Endothelial cell of umbilical vein (primary cell): ENCODE data around the gene ADGRD1. TPM values are rescaled to one million over a fixed set of nuclear protein-coding genes. Genes with fewer than 3 reads are reported as not detected.

ENCODE experiments used
- BruUV-seq: library from RNA; stranded (reverse); fragments of 400-500 nt; replicated peaks from 2 replicates; lab custom pipeline; 2021; lab: Mats Ljungman, UMichigan
- CTCF ChIA-PET: fragments of 300-600, 350-600 bp; sonication (Branson Sonifier 250); formaldehyde crosslinking; loops from one replicate; lab custom pipeline; 2021; ENCODE audit warnings: antibody characterized with exemption, inconsistent platforms; lab: Charles Lee
- POLR2A ChIA-PET: fragments of 300-600, 350-600 bp; sonication (Branson Sonifier 250); formaldehyde crosslinking; loops from one replicate; lab custom pipeline; 2021; ENCODE audit warnings: antibody characterized with exemption, inconsistent platforms; lab: Charles Lee
- DNase-seq: peaks from one replicate; pipeline ENCODE4 v3.0.0-alpha.2; 2011; ENCODE audit warnings: low read depth, low spot score
- FAIRE-seq: peaks from 2 replicates; lab custom pipeline; 2011; peaks lifted over from hg19 to GRCh38; lab: Jason Lieb, UNC
- H2AFZ ChIP-seq: 2 replicates; pipeline ENCODE4 v1.6.0; 2012; ENCODE audit warnings: low read depth, low read length, control low read depth, inconsistent platforms
- H3K27ac ChIP-seq: 2 replicates; pipeline ENCODE4 v1.5.1; 2011; ENCODE audit warnings: low read depth, mild to moderate bottlenecking, control low read depth, low read length, moderate library complexity; ENCODE audit not compliant: insufficient read depth
- H3K27me3 ChIP-seq, 2 experiments: 2 replicates each; pipeline versions ENCODE4 v1.6.0 to v1.6.1; 2011; ENCODE audit warnings: low read length in 2 of 2, mixed read lengths in 1 of 2; ENCODE audit not compliant: control insufficient read depth in 2 of 2, insufficient read depth in 2 of 2
- H3K36me3 ChIP-seq, 2 experiments: 2 replicates in 1 of 2; 3 replicates in 1 of 2; pipeline ENCODE4 v1.5.1; 2011; ENCODE audit warnings: low read length in 2 of 2, mild to moderate bottlenecking in 1 of 2, moderate library complexity in 1 of 2; ENCODE audit not compliant: control insufficient read depth in 2 of 2, insufficient read depth in 2 of 2; ENCODE audit errors: extremely low read depth in 1 of 2
- H3K4me1 ChIP-seq: 3 replicates; pipeline ENCODE4 v1.5.1; 2011; ENCODE audit warnings: mild to moderate bottlenecking, low read length; ENCODE audit not compliant: control insufficient read depth, insufficient read depth; ENCODE audit errors: extremely low read depth
- H3K4me2 ChIP-seq: 2 replicates; pipeline ENCODE4 v1.6.1; 2011; ENCODE audit warnings: low read length, control low read depth, mixed read lengths; ENCODE audit not compliant: insufficient read depth
- H3K4me3 ChIP-seq, 3 experiments: fragments of 200-600 bp in 1 of 3; sonication (generic), shearing (Covaris generic) in 1 of 3; replicated peaks in 1 of 3; 2 replicates each; pipeline ENCODE4 v1.5.1; 2011 to 2016; ENCODE audit warnings: control low read depth in 3 of 3, low read length in 3 of 3, mild to moderate bottlenecking in 2 of 3, inconsistent platforms in 1 of 3, low read depth in 1 of 3, moderate library complexity in 1 of 3; ENCODE audit not compliant: insufficient read depth in 1 of 3
- H3K79me2 ChIP-seq: 2 replicates; pipeline ENCODE4 v1.6.0; 2012; ENCODE audit warnings: low read length, inconsistent platforms; ENCODE audit not compliant: control insufficient read depth, insufficient read depth
- H3K9ac ChIP-seq: replicated peaks from 2 replicates; pipeline ENCODE3; 2011; ENCODE audit warnings: low read length, control low read depth; ENCODE audit not compliant: insufficient read depth; ENCODE audit errors: extremely low read depth
- H3K9me1 ChIP-seq: replicated peaks from 3 replicates; pipeline ENCODE4 v1.6.0; 2011; ENCODE audit warnings: mild to moderate bottlenecking, low read length; ENCODE audit not compliant: control insufficient read depth, insufficient read depth; ENCODE audit errors: extremely low read depth
- H3K9me3 ChIP-seq: replicated peaks from 2 replicates; pipeline ENCODE4 v1.5.1; 2012; ENCODE audit warnings: low read length, inconsistent platforms; ENCODE audit not compliant: control insufficient read depth, insufficient read depth
- H4K20me1 ChIP-seq: replicated peaks from 2 replicates; pipeline ENCODE3; 2011; ENCODE audit warnings: mild to moderate bottlenecking, low read length; ENCODE audit not compliant: control insufficient read depth, insufficient read depth; ENCODE audit errors: extremely low read depth
- GATA2 ChIP-seq: IDR thresholded peaks from 2 replicates; pipeline ENCODE4 v1.7.0; 2011; ENCODE audit warnings: low read depth, mild to moderate bottlenecking, moderate library complexity, mixed read lengths, low read length; ENCODE audit not compliant: insufficient read length, insufficient read depth
- JUN ChIP-seq: IDR thresholded peaks from 2 replicates; pipeline ENCODE4 v1.6.1; 2011; ENCODE audit warnings: borderline replicate concordance, low read depth; ENCODE audit not compliant: insufficient read length, insufficient read depth
- MYC ChIP-seq: IDR thresholded peaks from one replicate; pipeline ENCODE4 v1.6.1; 2011; ENCODE audit warnings: mild to moderate bottlenecking, low read depth, low read length
- POLR2A ChIP-seq: IDR thresholded peaks from 2 replicates; pipeline ENCODE4 v1.6.1; 2012; ENCODE audit warnings: low read depth, mild to moderate bottlenecking, control low read depth, low read length
- POLR2AphosphoS5 ChIP-seq: IDR thresholded peaks from 2 replicates; pipeline ENCODE4 v1.6.1; 2012; ENCODE audit warnings: low read depth, mild to moderate bottlenecking, control low read depth, low read length, moderate library complexity; ENCODE audit not compliant: insufficient read depth
- dilution Hi-C: fragments of 300-500 bp; cut with MboI; formaldehyde crosslinking; loops from one replicate; pipeline ENCODE4 v1.15.0; 2019; ENCODE audit warnings: low sequenced_read_pairs; ENCODE audit not compliant: extremely low pct_ligation_motif_present
- intact Hi-C: fragments of 100-400 bp; cut with micrococcal nuclease; formaldehyde crosslinking; loops from one replicate; pipeline ENCODE4 v1.10.0; 2022
- polyA plus RNA-seq, 4 experiments: library from polyadenylated mRNA; depleted of rRNA in 3 of 4; stranded (reverse) in 3 of 4; unstranded in 1 of 4; fragments of >200 nt; gene quantifications; 2 replicates each; pipeline versions ENCODE4 v1.2.1 to v1.2.3, GENCODE V29; 2011 to 2012; ENCODE audit warnings: missing spikeins in 1 of 4
- total RNA-seq: library from RNA; stranded (reverse); gene quantifications from 2 replicates; pipeline ENCODE4 v1.2.3, GENCODE V29; 2021
- TF ChIP-seq, protein P1 (sequence below), 2 donors: IDR thresholded peaks; 1 replicate in 1 of 2; 2 replicates in 1 of 2; pipeline ENCODE4 v1.5.1; 2011; ENCODE audit warnings: low read length in 2 of 2, mild to moderate bottlenecking in 2 of 2, moderate library complexity in 2 of 2, control low read depth in 1 of 2, inconsistent platforms in 1 of 2, low read depth in 1 of 2; ENCODE audit not compliant: insufficient read depth in 1 of 2; ENCODE audit errors: extremely low read depth in 1 of 2
- TF ChIP-seq, protein P2 (sequence below): IDR thresholded peaks from 2 replicates; pipeline ENCODE4 v1.6.1; 2011; ENCODE audit not compliant: insufficient read depth, insufficient read length

Gene ADGRD1
- total and polyA plus RNA-seq, 2 donors (not counting 3 experiments of a cell fraction or from before 2014, with no cell fraction given), result 0.07 TPM; not detected in 1

DNA sequence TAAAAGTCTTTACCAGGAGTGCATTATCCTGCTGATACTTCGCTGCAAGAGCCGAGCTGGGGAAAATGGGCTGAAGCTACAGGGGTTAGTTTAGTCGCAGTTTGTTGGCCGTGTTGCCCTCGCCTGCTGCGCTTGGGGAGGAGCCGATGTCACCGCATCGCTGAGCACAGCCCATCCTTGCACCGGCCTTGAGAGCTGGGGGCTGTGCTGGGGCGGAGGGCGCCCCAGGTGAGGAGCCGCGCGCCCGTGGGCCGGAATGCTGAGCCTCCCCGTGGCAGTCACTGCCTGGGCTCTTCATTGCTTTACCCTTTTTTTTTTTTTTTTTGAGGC, 50.0 kb downstream of the ADGRD1 start:
- FAIRE-seq (no peak), DNase-seq (no peak)
- H3K36me3 ChIP-seq, result no peaks in the 10 kb centered on the region
- H3K9me3 ChIP-seq, result no peaks in the 10 kb centered on the region
- no peak overlapping the region for H3K9ac ChIP-seq
- TF ChIP-seq, protein P1, sequence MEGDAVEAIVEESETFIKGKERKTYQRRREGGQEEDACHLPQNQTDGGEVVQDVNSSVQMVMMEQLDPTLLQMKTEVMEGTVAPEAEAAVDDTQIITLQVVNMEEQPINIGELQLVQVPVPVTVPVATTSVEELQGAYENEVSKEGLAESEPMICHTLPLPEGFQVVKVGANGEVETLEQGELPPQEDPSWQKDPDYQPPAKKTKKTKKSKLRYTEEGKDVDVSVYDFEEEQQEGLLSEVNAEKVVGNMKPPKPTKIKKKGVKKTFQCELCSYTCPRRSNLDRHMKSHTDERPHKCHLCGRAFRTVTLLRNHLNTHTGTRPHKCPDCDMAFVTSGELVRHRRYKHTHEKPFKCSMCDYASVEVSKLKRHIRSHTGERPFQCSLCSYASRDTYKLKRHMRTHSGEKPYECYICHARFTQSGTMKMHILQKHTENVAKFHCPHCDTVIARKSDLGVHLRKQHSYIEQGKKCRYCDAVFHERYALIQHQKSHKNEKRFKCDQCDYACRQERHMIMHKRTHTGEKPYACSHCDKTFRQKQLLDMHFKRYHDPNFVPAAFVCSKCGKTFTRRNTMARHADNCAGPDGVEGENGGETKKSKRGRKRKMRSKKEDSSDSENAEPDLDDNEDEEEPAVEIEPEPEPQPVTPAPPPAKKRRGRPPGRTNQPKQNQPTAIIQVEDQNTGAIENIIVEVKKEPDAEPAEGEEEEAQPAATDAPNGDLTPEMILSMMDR (IDR thresholded peaks at IDR 0.05; ENCODE audit: extremely low read depth in 1 of 2, insufficient read depth in 1 of 2, low read depth in 1 of 2, low read length in 2 of 2), result no peak
- TF ChIP-seq GATA2 (no peak), JUN (no peak), POLR2A (no peak), POLR2AphosphoS5 (no peak), MYC (no peak)
- TF ChIP-seq, protein P2, sequence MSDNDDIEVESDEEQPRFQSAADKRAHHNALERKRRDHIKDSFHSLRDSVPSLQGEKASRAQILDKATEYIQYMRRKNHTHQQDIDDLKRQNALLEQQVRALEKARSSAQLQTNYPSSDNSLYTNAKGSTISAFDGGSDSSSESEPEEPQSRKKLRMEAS, result no peak
- no peak overlapping the region for H3K4me2 ChIP-seq
- intact Hi-C loops, result no loop called here
- H3K27ac ChIP-seq, result no peak overlapping the region
- no peak overlapping the region for H3K4me3 ChIP-seq
- ChIA-PET CTCF (no interaction called here), POLR2A (no interaction called here)
- no peaks in the 10 kb centered on the region for H3K4me1 ChIP-seq
- H4K20me1 ChIP-seq, result no peaks in the 10 kb centered on the region
- no peak overlapping the region for H2AFZ ChIP-seq
- H3K9me1 ChIP-seq, result no peaks in the 10 kb centered on the region
- no peaks in the 10 kb centered on the region for H3K27me3 ChIP-seq
- dilution Hi-C loops, result no loop called here
- H3K79me2 ChIP-seq, result no peaks in the 10 kb centered on the region
- no TSS peak for BruUV-seq
